Mesothelial cell of epicardium (in vitro differentiated cells): Measurements from ENCODE around the gene MLLT1. TPM values are rescaled to one million over a fixed set of nuclear protein-coding genes. Genes with fewer than 3 reads are reported as not detected.

Experiments used
- DNase-seq, 2 experiments: peaks; one replicate each; pipeline ENCODE4 v3.0.0; 2021; ENCODE audit warnings: low spot score in 2 of 2; ENCODE audit not compliant: unreplicated experiment in 2 of 2
- H3K27ac Mint-ChIP-seq: 2 replicates; pipeline ENCODE4 v1.8.0; 2021; ENCODE audit warnings: mixed read lengths
- H3K27me3 Mint-ChIP-seq: 2 replicates; pipeline ENCODE4 v1.8.0; 2021; ENCODE audit warnings: low read depth, mixed read lengths
- H3K36me3 Mint-ChIP-seq: 2 replicates; pipeline ENCODE4 v1.8.0; 2021; ENCODE audit warnings: mixed read lengths
- H3K4me1 Mint-ChIP-seq: 2 replicates; pipeline ENCODE4 v1.8.0; 2021; ENCODE audit warnings: mixed read lengths
- H3K4me3 Mint-ChIP-seq: 2 replicates; pipeline ENCODE4 v1.8.0; 2021; ENCODE audit warnings: mild to moderate bottlenecking, moderate library complexity, mixed read lengths
- H3K9me3 Mint-ChIP-seq: 2 replicates; pipeline ENCODE4 v1.8.0; 2021; ENCODE audit warnings: mixed read lengths
- CTCF ChIP-seq: fragments of 200-600 bp; sonication (generic); IDR thresholded peaks from one replicate; pipeline ENCODE4 v1.5.0; 2021; ENCODE audit warnings: antibody characterized with exemption; ENCODE audit not compliant: unreplicated experiment
- total RNA-seq: library from RNA; stranded (reverse); gene quantifications from 3 replicates; pipeline ENCODE4 v1.2.1, GENCODE V29; 2021

Gene MLLT1
- total RNA-seq, 1 donor from 2014 or later: 93.1 TPM

- no peaks in the 10 kb centered on the region for H3K36me3 Mint-ChIP-seq
- no peak for TF ChIP-seq CTCF
- H3K4me3 Mint-ChIP-seq: no peak overlapping the region
Measured at GRCh38 chr19:6167115-6167514, 112.7 kb downstream of the MLLT1 start.

GRCh38 chr19:6164906-6165531, 114.8 kb downstream of the MLLT1 start:
- Mint-ChIP-seq H3K27me3 (no peaks in the 10 kb centered on the region), H3K36me3 (no peaks in the 10 kb centered on the region), H3K4me3 (no peak overlapping the region), H3K9me3 (peaks cover 34% of the 10 kb centered on the region), H3K4me1 (no peaks in the 10 kb centered on the region), H3K27ac (no peak overlapping the region)
- no peak for TF ChIP-seq CTCF
- DNase-seq: no peak

More at GRCh38 chr19:6167115-6167514, 112.7 kb downstream of the MLLT1 start:
- Mint-ChIP-seq H3K27me3 (peaks cover 1% of the 10 kb centered on the region), H3K4me1 (no peaks in the 10 kb centered on the region), H3K27ac (no peak overlapping the region), H3K9me3 (peaks cover 52% of the 10 kb centered on the region)
- DNase-seq: no peak

- H3K9me3 Mint-ChIP-seq: peaks cover 31% of the 10 kb centered on the region
- no peak for DNase-seq
Measured at GRCh38 chr19:6161271-6161850, 118.4 kb downstream of the MLLT1 start.

More at GRCh38 chr19:6161271-6161850, 118.4 kb downstream of the MLLT1 start:
- H3K27ac Mint-ChIP-seq: no peak overlapping the region
- no peaks in the 10 kb centered on the region for H3K4me1 Mint-ChIP-seq
- no peaks in the 10 kb centered on the region for H3K36me3 Mint-ChIP-seq
- no peak overlapping the region for H3K4me3 Mint-ChIP-seq
- no peak for TF ChIP-seq CTCF
- no peaks in the 10 kb centered on the region for H3K27me3 Mint-ChIP-seq

Other genes with a start within 250 kb of the MLLT1 start
- gene RFX2, start 169.5 kb downstream of the MLLT1 start, total RNA-seq: 6.5 to 8.4 TPM (median 7.3 TPM) in 3 replicates
- gene ACSBG2, start 144.3 kb downstream of the MLLT1 start, total RNA-seq: not detected in 3 replicates
- 0.16 TPM in 1 of 3 replicates, not detected in the others for gene ACER1, start 53.6 kb upstream of the MLLT1 start, total RNA-seq
- 55.1 to 64.8 TPM (median 58.2 TPM) in 3 replicates for gene CLPP, start 81.6 kb upstream of the MLLT1 start, total RNA-seq
- gene ALKBH7, start 92.8 kb upstream of the MLLT1 start, total RNA-seq: 83.7 to 92.9 TPM (median 87.7 TPM) in 3 replicates
- 3.5 to 3.8 TPM (median 3.6 TPM) in 3 replicates for gene PSPN, start 96.0 kb upstream of the MLLT1 start, total RNA-seq
- gene GTF2F1, start 113.2 kb upstream of the MLLT1 start, total RNA-seq: 67.4 to 73.8 TPM (median 68.3 TPM) in 3 replicates
- gene KHSRP, start 144.8 kb upstream of the MLLT1 start, total RNA-seq: 375 to 384 TPM (median 380 TPM) in 3 replicates
- 1.2 to 1.8 TPM (median 1.6 TPM) in 3 replicates for gene SLC25A41, start 153.8 kb upstream of the MLLT1 start, total RNA-seq
- 60.8 to 67.5 TPM (median 65.5 TPM) in 3 replicates for gene SLC25A23, start 179.8 kb upstream of the MLLT1 start, total RNA-seq
- gene CRB3, start 184.3 kb upstream of the MLLT1 start, total RNA-seq: 18.9 to 21.9 TPM (median 20.6 TPM) in 3 replicates
- gene DENND1C, start 201.8 kb upstream of the MLLT1 start, total RNA-seq: 0.42 to 0.75 TPM (median 0.63 TPM) in 3 replicates
- 10.5 to 13.5 TPM (median 13.0 TPM) in 3 replicates for gene TUBB4A, start 222.3 kb upstream of the MLLT1 start, total RNA-seq